ENCODE measurements around the gene SLC26A2.
A peak's percentile ranks its signal among the peaks of the same experiment; 100 is the strongest.

The SLC26A2 gene

DNA sequence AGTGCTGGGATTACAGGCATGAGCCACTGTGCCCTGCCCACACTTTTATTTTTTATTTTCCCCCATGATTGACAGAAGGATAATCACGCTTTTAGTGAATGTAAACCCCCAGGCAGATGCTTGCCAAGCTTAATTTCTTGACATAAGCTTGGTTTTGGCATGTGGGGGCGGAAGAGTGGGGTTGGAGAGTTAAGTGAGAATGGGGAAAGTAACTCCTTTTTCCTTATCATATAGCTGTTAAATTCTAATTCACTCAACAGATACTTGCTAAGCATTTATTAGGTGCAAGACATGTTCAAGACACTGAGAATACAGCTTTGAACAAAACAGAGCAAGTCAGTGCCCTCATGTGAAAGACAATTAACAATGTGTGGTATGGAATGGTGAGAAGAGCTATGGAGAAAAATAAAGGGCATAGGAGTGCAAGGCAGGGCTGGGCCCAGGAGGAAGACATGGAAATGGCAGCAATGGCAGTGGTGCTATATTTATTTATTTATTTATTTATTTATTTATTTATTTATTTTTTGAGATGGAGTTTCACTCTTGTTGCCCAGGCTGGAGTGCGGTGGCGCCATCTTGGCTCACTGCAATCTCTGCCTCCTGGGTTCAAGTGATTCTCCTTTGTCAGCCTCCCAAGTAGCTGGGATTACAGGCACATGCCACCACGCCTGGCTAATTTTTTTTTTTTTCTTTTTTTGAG lies 2.2 kb downstream of the SLC26A2 start:
- DNase-seq (ENCODE audit: low read depth) = no peak

DNA sequence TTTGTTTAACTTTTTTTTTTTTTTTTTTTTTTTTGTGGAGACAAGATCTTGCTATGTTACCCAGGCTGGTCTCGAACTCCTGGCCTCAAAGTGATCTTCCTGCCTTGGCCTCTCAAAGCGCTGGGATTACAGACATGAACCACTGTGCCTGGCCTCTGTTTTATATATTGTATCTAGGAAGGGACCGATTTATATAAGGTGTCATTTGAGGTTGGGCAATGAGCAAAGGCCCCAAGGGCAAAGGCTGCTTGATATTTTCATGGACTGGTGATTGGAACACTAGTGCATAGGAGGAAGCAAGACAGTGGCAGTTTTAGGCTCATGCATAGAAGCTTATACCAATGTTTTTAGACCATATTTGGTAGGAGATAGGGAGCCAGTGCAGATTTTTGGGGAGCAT lies 3.2 kb downstream of the SLC26A2 start:
- no peak for DNase-seq (ENCODE audit: low read depth)

DNA sequence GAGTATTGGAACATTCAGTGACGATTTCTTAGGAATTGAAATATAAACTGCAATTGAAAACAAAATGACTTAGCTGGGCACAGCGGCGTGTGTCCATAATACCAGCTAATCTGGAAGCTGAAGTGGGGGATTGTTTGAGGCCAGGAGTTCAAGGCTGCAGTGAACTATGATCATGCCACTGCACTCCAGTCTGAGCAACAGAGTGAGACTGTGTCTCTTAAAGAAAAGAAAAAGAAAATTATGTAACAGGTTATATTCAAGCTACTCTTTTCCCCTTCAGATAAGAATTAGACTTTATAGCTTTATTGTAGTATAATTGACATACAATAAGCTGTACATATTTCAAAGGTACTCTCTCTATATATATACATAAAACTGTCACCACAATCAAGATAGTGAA lies 6.4 kb downstream of the SLC26A2 start:
- no peak for DNase-seq (ENCODE audit: low read depth)

DNA sequence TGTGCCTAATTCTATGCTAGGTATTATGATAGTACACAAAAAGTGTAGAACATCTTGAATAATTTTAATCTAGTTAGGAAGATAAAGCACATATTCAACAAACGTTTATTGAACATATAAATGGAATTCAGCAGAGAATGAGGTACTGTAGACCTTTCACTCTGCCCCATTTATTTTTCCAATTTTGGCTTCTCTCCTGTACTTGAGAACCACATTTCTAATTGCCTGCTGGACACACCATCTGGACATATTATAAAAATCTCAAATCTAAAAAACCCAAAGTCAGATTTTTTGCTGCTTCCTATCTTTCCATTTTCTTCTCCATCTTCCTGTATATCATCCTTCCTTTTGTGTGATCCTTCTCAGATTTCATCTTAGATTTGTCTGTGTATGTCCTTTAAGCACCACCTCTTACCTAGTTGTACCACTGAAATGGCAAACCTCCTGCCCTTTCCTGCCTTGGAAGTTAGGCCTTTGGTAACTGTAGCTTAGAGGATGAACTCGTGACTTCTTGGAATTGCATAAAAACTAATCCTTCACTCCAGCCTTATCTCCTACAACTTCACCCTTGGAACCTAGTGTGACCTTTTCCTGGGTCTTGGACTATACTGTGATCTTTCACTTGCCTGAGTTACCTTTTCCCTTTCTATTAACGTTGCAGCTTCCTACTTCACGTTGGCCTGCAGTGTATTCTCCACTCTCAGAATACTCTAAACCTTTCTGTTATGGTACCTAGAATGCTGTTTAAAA lies 8.8 kb downstream of the SLC26A2 start:
- no peak for DNase-seq (ENCODE audit: low read depth)

DNA sequence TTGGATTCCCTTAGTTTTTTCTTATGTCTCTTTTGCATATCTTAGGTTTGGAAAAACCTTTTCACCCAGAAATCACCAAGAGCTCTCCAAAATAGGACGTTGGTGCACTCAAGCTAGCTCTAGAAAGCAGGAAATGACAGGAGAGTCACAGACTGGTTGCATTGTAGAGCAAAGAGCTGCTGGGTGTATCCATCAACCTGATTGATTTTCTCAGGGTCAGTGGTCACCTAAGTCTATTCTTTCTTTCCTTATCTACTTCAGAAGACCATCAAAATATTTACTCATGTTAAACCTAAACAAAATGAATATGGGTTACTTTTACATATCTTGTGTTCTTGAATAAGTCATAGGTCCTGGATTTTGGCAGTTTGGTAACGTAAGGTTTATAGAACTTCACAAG lies 14.9 kb downstream of the SLC26A2 start:
- no peak for DNase-seq (ENCODE audit: low read depth)

DNA sequence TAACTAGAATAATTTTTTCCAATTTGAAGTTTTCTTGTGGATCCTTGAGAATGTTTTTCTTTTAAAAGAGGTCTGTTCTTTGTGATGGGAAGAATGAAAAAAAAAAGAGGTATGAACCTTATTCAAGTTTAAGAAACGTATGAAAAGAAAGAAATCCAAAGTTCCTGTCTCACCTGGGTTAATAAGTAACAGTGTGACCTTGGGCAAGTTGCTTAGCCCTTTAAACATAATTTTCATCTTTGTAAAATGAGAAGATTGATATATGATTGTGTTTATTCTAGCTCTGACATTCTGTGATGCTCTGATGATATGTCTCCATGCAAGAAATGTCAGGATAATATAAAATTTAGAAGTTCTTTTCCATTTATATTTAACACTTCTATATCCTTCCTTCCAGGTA lies 19.3 kb downstream of the SLC26A2 start:
- no peak for DNase-seq (ENCODE audit: low read depth)

DNA sequence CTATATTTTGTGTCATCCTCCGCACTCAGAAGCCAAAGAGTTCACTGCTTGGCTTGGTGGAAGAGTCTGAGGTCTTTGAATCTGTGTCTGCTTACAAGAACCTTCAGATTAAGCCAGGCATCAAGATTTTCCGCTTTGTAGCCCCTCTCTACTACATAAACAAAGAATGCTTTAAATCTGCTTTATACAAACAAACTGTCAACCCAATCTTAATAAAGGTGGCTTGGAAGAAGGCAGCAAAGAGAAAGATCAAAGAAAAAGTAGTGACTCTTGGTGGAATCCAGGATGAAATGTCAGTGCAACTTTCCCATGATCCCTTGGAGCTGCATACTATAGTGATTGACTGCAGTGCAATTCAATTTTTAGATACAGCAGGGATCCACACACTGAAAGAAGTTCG lies 20.6 kb downstream of the SLC26A2 start:
- DNase-seq (ENCODE audit: low read depth) = no peak

DNA sequence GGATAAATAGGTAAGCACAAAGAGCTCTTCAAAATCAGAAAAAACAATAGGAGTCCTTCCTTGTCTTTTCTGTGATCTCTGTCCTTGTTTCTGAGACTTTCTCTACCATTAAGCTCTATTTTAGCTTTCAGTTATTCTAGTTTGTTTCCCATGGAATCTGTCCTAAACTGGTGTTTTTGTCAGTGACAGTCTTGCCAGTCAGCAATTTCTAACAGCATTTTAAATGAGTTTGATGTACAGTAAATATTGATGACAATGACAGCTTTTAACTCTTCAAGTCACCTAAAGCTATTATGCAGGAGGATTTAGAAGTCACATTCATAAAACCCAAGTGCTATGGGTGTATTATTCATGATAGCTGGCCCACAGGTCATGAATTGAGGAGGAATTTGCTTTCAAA lies 21.9 kb downstream of the SLC26A2 start:
- DNase-seq (ENCODE audit: low read depth) = no peak

DNA sequence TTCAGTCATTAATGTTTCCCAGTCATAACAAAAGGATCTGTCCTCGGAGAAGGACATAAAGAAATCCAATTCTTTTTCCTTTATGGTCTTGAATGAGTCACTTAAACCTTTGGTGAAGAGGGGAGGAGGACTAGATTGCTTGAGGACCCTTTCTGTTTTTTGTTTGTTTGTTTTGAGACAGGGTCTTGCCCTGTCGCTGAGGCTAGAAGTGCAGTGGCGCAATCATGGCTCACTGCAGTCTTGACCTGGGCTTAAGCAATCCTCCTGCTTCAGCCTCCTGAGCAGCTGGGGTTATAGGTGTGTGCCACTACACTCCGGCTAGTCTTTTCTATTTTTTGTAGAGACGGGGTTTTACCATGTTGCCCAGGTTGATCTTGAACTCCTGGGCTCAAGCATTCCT lies 27.6 kb downstream of the SLC26A2 start:
- DNase-seq (ENCODE audit: low read depth) = no peak

DNA sequence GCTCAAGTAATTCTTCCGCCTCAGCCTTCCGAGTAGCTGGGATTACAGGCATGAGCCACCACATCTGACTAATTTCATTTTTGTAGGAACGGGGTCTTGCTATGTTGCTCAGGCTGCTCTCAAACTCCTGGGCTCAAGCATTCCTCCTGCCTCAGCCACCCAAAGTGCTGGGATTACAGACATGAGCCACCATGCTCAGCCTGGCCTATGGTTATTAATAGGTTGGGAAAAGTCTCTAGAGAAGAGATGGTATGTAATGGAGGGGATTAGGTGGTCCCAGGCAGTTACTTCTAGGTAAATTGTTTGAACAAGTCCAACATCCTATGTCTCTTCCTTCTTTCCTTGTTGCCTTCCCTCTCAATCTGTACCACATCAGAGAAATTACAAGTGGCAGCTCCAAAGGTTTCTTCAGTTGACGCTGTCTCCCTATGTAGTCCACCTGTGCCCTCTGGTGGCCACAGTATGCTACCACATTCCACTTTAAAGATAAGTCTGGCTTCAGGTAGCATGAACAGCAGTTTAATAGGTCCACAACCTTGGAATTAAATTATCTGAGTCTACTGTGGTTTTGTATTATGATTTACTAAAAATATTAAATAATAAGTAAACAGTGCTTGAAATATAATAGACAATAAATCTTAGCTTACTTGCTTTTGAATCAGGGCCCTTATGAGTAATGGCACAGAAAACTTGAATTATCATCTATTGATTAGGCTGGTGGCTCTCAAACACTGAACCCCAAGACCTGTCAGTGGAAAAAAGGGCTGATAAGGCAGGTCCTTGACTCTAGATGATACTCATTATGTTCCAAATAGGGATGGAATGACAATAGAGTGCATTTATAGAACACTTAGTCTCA lies 30.2 kb downstream of the SLC26A2 start:
- DNase-seq (ENCODE audit: low read depth) = peak; percentile 37

DNA sequence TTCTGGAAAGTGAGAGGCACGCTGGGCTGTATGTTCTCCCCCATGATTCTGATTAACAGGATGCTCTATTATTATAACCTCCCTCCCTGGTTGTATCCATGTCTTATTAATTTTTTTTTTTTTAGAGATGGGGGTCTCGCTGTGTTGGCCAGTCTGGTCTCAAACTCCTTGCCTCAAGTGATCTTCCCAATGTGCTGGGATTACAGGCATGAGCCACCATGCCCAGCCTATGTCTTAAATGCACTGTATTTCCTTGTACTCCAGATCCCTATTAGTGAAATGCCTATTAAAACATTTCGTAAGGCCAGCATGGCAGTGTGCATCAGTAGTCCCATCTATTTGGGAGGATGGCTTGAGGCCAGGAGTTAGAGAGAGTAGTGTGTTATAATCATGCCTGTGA lies 32.9 kb downstream of the SLC26A2 start:
- DNase-seq (ENCODE audit: low read depth) = no peak

DNA sequence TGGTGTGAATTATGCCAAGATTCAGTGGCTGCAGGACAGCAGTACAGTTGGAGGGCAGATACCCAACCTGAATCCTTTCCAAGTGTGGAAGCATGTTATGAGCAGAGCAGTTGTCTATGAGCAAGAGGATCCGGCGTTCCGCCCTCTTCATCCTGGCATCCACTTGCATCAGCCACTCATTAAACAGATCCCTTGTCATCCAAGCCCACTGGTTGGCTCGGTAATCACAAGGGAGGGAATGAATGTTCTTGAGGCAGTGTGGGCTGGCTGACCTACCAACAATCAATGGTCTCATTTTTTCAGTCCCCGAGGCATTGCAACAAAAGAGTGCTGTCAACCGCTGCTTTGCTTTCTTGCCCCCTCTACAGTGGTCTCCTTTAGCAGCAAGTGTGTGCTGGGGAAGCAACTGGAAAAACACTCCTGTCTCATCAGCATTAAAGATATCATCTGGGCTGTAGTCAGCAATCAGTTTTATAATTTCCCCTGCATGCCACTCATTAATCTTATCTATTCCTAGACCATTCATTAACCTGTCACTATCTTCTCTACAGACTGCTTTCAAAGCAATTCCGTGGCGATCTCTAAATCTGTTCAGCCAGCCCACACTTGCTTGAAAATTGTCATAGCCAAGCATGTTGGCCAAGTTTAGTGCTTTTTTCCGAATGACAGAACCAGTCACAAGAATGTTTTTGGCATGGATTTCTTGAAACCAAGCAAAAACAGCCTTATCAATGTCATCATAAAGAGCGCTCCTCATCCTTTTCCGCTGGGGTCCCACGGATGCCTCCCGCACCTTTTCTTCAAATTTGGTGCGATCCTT lies 35.0 kb downstream of the SLC26A2 start:
- DNase-seq (ENCODE audit: low read depth) = no peak

DNA sequence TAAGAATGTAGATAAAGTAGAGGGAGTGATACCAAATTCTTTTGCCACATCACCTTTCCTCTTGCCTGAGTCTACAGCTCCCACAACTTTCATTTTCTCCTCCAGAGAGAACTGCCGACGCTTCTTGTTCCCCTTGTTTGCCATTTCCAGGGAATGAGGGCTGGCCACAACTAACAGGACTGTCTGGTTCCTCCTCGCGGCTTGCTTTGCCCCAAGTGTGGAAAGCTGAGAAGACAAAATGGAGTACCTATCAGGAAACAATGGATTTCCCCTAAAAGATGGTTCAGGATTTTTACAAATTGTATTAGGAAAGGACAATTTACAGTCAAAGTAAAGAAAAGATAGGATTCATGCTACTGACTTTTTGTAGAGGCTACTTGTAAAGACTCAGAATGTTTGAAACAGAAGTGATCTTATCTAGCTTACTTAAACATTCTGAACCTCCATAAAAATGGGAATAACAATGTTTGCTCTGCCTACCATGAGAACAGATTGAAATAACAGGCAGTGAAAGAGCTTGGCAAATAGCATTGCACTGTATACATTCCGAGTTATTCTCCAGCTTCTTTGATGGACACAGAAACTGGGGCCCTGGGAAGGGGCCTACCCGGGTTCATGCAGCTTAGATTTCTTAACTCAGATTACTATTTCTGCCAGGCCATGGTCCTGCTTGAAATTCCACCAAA lies 35.8 kb downstream of the SLC26A2 start:
- no peak for DNase-seq (ENCODE audit: low read depth)

DNA sequence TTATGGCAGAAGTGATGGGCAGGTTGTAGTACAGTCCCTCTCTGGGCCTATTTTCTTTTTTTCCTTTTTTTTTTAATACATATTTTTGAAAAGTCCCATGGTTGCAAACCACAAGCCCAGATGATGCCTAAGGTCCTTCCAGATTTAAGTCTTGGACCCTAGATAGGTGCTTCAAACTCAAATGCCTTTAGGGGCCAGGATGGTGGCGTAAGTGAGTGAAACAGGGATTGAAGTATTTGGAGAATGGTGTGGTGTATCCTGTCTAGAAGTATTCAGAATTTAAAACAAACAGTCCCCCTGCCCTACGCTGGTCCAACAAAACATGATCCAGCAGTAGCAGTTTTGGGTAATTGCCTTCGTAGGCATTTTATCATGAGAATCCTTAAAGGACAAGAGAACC lies 37.7 kb downstream of the SLC26A2 start:
- DNase-seq (ENCODE audit: low read depth) = no peak

DNA sequence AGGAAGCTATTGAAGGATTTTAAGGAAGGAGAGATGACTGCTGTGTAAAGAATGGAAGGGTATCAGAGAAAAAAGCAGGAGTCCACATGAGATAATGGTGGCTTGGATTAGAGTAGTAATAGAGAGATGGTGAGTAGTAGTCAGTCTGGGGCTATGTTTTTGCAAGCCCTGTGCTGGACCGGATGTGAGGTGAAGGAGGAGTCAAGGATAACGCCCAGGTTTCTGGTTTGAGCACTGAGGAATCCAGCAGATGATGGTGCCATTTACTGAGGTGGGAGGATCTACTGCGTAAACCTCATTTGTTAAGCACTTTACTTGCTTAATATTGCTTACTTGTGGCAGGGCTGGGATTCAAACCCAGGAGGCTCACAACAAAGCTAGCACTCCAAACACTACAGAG lies 38.8 kb downstream of the SLC26A2 start:
- no peak for DNase-seq (ENCODE audit: low read depth)

DNA sequence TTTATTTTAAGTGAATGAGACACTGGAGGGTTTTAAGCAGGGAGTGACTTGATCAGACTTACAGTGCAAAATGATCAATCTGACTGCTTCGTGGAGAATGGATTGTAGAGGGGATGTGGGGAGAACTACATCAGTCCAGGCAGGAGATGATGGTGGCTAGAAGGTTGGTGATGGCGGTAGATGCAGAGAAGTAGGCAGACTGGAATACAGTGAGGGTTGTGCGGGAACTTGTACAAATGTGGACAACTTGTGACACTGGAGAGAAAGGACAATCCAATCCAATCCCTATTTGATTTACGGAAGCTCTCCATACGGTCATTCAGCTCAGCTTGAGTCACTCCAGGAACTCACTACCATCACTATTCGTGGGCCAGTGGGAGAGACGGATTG lies 39.3 kb downstream of the SLC26A2 start:
- DNase-seq (ENCODE audit: low read depth) = no peak

DNA sequence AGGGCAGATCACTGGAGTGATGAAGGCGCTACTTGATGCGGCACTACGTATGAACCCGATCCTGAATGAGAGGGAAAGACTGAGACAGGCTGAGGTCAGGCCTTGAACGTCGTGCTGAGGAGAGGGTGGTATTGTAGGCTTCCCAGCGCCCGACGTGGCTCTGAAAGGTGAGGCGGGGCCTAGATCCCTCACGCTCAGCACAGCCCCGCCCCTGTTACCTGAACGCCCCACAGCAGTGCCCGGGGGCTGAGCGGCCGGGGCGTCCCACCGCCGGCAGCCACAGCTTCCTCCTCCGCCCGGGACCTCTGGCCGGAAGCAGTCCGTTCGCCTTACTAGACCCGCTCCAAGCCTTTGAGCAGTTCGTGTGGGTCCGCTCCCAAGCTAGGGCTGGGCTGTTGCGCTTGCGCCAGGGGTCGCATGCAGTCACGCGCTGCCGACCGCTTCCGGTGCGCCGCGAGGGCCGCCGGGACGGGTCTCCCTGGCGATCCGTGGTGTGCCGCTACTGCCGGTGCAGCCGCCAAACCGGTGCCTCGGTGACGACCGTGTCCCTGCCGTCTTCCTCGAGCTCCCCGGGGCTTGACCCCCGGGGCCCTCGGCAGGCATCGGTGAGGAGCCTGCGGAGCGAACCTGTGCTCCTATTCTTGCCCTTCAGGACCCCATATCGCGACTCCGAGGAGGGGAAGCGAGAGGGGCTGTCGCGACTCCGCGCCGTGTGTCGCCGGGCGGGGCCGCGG lies 39.9 kb downstream of the SLC26A2 start, which contains the start of the genes HMGXB3 and TIGD6:
Gene HMGXB3 (plus strand): TSS at position 484 of the 734 bp plus-strand sequence. CDS start 4,114 bp downstream, outside the sequence.
Gene TIGD6 (minus strand): TSS at position 399 of the 734 bp plus-strand sequence. CDS start 4,306 bp downstream, outside the sequence.
- peak; percentile 75 for DNase-seq (ENCODE audit: low read depth)

DNA sequence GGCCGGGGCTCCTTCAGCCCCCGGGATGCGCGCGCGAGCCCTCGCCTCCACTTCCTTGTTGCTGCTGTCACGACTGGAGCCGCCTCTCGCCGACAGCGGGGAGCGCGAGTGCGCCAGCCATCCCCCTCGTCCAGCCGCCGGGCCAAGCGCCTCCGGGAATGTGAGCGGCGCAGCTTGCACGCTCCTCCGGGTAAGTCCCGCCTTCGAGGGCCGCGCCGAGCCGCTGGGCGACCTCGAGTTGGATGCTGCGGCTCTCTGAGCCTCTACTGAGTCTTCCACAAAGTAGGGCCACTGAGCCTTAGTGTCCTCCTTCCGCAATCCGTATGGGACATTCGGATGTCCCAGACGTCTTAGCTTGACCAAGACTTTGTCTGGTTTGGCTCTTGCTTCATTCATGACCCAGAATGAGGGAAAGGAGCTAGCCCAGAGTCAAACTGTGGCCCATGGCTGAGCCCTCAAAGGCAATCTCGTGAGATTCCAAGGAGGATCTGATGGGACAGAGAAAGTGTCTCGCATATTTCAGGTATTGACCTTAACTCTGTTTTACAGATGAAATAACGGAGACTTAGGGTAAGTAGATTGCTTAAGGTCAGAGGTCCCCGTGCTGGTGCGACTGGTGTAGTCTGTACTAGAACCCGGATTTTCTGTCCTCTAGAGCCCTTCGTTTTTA lies 40.6 kb downstream of the SLC26A2 start:
- peak; percentile 17 for DNase-seq (ENCODE audit: low read depth)

DNA sequence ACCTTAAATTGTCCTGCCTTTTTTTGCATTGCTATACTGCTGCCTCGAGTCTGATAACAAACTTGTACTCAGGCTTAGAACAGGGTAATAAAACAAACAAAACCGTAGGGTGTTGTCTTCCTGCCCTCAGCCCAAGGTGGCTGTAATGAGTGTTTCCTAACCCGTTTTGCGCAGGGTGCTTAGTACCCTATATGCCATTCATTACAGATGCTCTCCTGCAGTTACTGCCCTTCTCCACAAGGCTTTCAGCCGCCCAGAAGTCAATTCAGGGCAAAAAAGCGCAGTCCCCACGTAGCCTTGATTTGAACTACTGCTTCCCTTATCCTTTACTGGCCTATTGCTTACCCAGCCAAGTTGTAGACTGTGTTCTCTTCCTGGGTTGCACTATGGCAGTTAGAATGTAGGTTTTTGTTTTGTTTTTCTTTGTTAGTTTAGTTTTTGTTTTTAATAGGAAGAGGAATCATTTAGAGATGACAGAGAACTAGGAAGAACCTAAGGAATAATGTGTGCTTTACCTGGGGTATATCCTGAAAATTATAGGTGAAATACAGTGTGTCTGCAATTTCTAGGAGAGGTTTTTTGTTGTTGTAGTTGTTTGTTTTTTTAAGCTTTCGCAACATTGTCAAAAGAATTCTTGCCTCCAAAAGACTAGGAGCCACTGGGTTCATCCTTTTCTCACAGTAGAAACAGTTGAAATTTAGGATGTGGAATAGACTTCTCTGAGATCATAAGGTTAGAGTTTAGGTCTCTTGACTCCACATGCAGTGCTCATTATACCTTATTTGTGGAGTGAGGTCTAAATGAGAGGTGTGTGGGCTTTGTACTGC lies 41.3 kb downstream of the SLC26A2 start:
- DNase-seq (ENCODE audit: low read depth) = peak; percentile 28
